KOPT-K1 (cell line): Measurements from ENCODE around the gene SMIM13.

ENCODE experiments used
- H3K27ac ChIP-seq: fragments of 200-600 bp; sonication (generic); 2 replicates; pipeline ENCODE4 v1.5.1; 2016; ENCODE audit warnings: antibody characterized with exemption, mild to moderate bottlenecking, low read depth, low read length; ENCODE audit not compliant: poor library complexity, severe bottlenecking
- H3K36me3 ChIP-seq: fragments of 200-600 bp; sonication (generic); 2 replicates; pipeline ENCODE4 v1.5.1; 2017; ENCODE audit warnings: antibody characterized with exemption, mild to moderate bottlenecking, low read length, moderate library complexity; ENCODE audit not compliant: insufficient read depth
- H3K9me3 ChIP-seq: fragments of 200-600 bp; sonication (generic); 2 replicates; pipeline ENCODE4 v1.5.1; 2017; ENCODE audit warnings: antibody characterized with exemption, low read length, mild to moderate bottlenecking; ENCODE audit not compliant: insufficient read depth, poor library complexity, severe bottlenecking

The SMIM13 gene

GRCh38 chr6:11171952-11172351, 78.3 kb downstream of the SMIM13 start:
- Histone ChIP-seq H3K27ac (no peak overlapping the region), H3K36me3 (no peaks in the 10 kb centered on the region), H3K9me3 (no peaks in the 10 kb centered on the region)

- no peaks in the 10 kb centered on the region for H3K36me3 ChIP-seq
- no peak overlapping the region for H3K27ac ChIP-seq
- no peaks in the 10 kb centered on the region for H3K9me3 ChIP-seq
These were observed 79.1 kb downstream of the SMIM13 start for GRCh38 chr6:11172501-11173327.

GRCh38 chr6:11174242-11174611, 80.6 kb downstream of the SMIM13 start:
- H3K9me3 ChIP-seq = no peaks in the 10 kb centered on the region
- H3K36me3 ChIP-seq = no peaks in the 10 kb centered on the region
- no peak overlapping the region for H3K27ac ChIP-seq

- no peaks in the 10 kb centered on the region for H3K36me3 ChIP-seq
- H3K9me3 ChIP-seq = peaks cover 6% of the 10 kb centered on the region
- H3K27ac ChIP-seq = no peak overlapping the region
These were observed 83.6 kb downstream of the SMIM13 start for GRCh38 chr6:11177271-11177670.

- Histone ChIP-seq H3K36me3 (peaks cover 6% of the 10 kb centered on the region), H3K27ac (no peak overlapping the region)
These were observed 85.4 kb downstream of the SMIM13 start for GRCh38 chr6:11179088-11179418.

GRCh38 chr6:11179419-11180202, 86.0 kb downstream of the SMIM13 start:
- Histone ChIP-seq H3K9me3 (peaks cover 10% of the 10 kb centered on the region), H3K36me3 (peaks cover 12% of the 10 kb centered on the region), H3K27ac (no peak overlapping the region)

More at GRCh38 chr6:11179088-11179418, 85.4 kb downstream of the SMIM13 start:
- H3K9me3 ChIP-seq = peaks cover 10% of the 10 kb centered on the region

- Histone ChIP-seq H3K27ac (no peak overlapping the region), H3K9me3 (peaks cover 10% of the 10 kb centered on the region), H3K36me3 (peaks cover 26% of the 10 kb centered on the region)
These were observed 88.0 kb downstream of the SMIM13 start for GRCh38 chr6:11181478-11182136.

- no peak overlapping the region for H3K27ac ChIP-seq
- H3K9me3 ChIP-seq = peaks cover 10% of the 10 kb centered on the region
- H3K36me3 ChIP-seq = peaks cover 47% of the 10 kb centered on the region
These were observed 90.2 kb downstream of the SMIM13 start for GRCh38 chr6:11183761-11184362.

- Histone ChIP-seq H3K36me3 (peaks cover 62% of the 10 kb centered on the region), H3K9me3 (peaks cover 10% of the 10 kb centered on the region), H3K27ac (no peak overlapping the region)
These were observed 91.7 kb downstream of the SMIM13 start for GRCh38 chr6:11185204-11185842.

GRCh38 chr6:11187301-11187700, 93.7 kb downstream of the SMIM13 start:
- Histone ChIP-seq H3K9me3 (peaks cover 4% of the 10 kb centered on the region), H3K36me3 (peaks cover 76% of the 10 kb centered on the region), H3K27ac (no peak overlapping the region)
